Measurements from ENCODE around the gene TBC1D24.

The TBC1D24 gene

GRCh38 chr16:2450975-2451381 is 23.9 kb upstream of the TBC1D24 start:
- DNase-seq = no peak

- no peak for DNase-seq
Measured at GRCh38 chr16:2451851-2452320, 23.0 kb upstream of the TBC1D24 start.

- DNase-seq = no peak
Measured at GRCh38 chr16:2452650-2453049, 22.3 kb upstream of the TBC1D24 start.

- DNase-seq = no peak
Measured at GRCh38 chr16:2455081-2455845, 19.7 kb upstream of the TBC1D24 start.

- DNase-seq = no peak
Measured at GRCh38 chr16:2456551-2457153, 18.3 kb upstream of the TBC1D24 start.

GRCh38 chr16:2457267-2457666 is 17.7 kb upstream of the TBC1D24 start:
- no peak for DNase-seq

GRCh38 chr16:2457946-2458345 is 17.0 kb upstream of the TBC1D24 start:
- no peak for DNase-seq

GRCh38 chr16:2458887-2459646 is 15.9 kb upstream of the TBC1D24 start:
- DNase-seq = no peak

GRCh38 chr16:2459647-2460390 is 15.1 kb upstream of the TBC1D24 start, which contains the start of gene TEDC2:
Gene TEDC2, plus strand, starts transcription at chr16:2460109. Its CDS starts 36 bp downstream, at chr16:2460145.
- DNase-seq = peak; percentile 94

- no peak for DNase-seq
Measured at GRCh38 chr16:2460391-2460713, 14.6 kb upstream of the TBC1D24 start.

GRCh38 chr16:2460916-2461315 is 14.0 kb upstream of the TBC1D24 start:
- DNase-seq = no peak

- DNase-seq = no peak
Measured at GRCh38 chr16:2462031-2462866, 12.7 kb upstream of the TBC1D24 start.

GRCh38 chr16:2464333-2464732 is 10.6 kb upstream of the TBC1D24 start:
- no peak for DNase-seq

GRCh38 chr16:2465653-2466415 is 9.1 kb upstream of the TBC1D24 start:
- no peak for DNase-seq

- DNase-seq = no peak
Measured at GRCh38 chr16:2466667-2467527, 8.0 kb upstream of the TBC1D24 start.

GRCh38 chr16:2467528-2468232 is 7.2 kb upstream of the TBC1D24 start:
- peak; percentile 45 for DNase-seq

GRCh38 chr16:2468233-2468724 is 6.6 kb upstream of the TBC1D24 start:
- no peak for DNase-seq

GRCh38 chr16:2468725-2469398 is 6.1 kb upstream of the TBC1D24 start:
- no peak for DNase-seq
